Spinal cord (tissue), 10 donors: ENCODE measurements around the gene PPP3CA. TPM values are rescaled to one million over a fixed set of nuclear protein-coding genes. Genes with fewer than 3 reads are reported as not detected.

Experiments
- DNase-seq, 6 donors: peaks; one replicate each; pipeline versions ENCODE4 v3.0.0 to v3.0.0-alpha.2; 2013 to 2015; ENCODE audit warnings: low spot score in 6 of 6, low read depth in 4 of 6
- H3K27ac ChIP-seq: one replicate; pipeline ENCODE4 v1.5.1; 2013; ENCODE audit warnings: low read depth, low read length, control low read depth
- H3K27me3 ChIP-seq: one replicate; pipeline ENCODE4 v1.6.1; 2013; ENCODE audit warnings: low read length; ENCODE audit not compliant: control insufficient read depth, insufficient read depth
- H3K36me3 ChIP-seq: one replicate; pipeline ENCODE4 v1.6.1; 2013; ENCODE audit warnings: low read length; ENCODE audit not compliant: control insufficient read depth, insufficient read depth
- H3K4me1 ChIP-seq: one replicate; pipeline ENCODE4 v1.6.1; 2013; ENCODE audit warnings: low read length; ENCODE audit not compliant: control insufficient read depth, insufficient read depth
- H3K4me3 ChIP-seq: one replicate; pipeline ENCODE4 v1.5.1; 2013; ENCODE audit warnings: low read depth, low read length, control low read depth
- H3K9me3 ChIP-seq: one replicate; pipeline ENCODE4 v1.6.1; 2013; ENCODE audit warnings: low read length; ENCODE audit not compliant: control insufficient read depth, insufficient read depth
- WGBS: methylation state at CpG from one replicate; pipeline ENCODE4 v1.1.5; 2013; ENCODE audit warnings: missing lambda C conversion rate; ENCODE audit not compliant: insufficient coverage; 5-methylcytosine and 5-hydroxymethylcytosine counted together
- polyA plus RNA-seq, 2 donors: library from polyadenylated mRNA; unstranded; fragments of 120-200 nt; gene quantifications; one replicate each; pipeline ENCODE4 v1.2.1, GENCODE V29; 2013; ENCODE audit not compliant: insufficient read length in 2 of 2
- small RNA-seq: library from RNA; depleted of rRNA; stranded (forward); fragments of <200 nt; gene quantifications from one replicate; pipeline ENCODE3, GENCODE V24; 2014; ENCODE audit warnings: low replicate concordance
- total RNA-seq, 2 donors: library from RNA; depleted of rRNA in 1 of 2; stranded (reverse); fragments of 120-200 nt in 1 of 2; fragments of >200 nt in 1 of 2; gene quantifications; one replicate each; pipeline versions ENCODE4 v1.2.3 to v1.2.4, GENCODE V29; 2013 to 2014
- donor health status: healthy.

PPP3CA gene
- total and polyA plus RNA-seq, 4 donors = 43.9 to 152 (median 105) TPM

DNA sequence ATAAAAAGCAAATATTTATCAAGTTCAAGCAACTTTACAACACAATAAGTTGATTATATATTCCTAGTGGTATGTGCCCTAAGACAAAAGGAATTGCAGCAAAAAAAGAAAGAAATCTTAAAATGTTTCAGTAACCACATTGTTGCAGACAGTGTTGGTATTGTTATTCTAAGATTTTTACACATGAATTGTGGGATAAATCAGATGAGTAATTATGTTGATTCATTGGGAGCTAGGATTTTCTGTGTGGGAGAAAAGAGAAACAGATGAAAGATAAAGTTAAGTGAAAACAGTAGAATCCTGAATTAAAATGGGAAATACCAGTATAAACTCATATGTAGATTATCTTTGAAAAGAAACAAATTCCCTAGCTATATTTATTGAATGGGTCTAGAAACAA is 362.4 kb downstream of the PPP3CA start:
- Histone ChIP-seq H3K4me1 (no peaks in the 10 kb centered on the region), H3K36me3 (no peaks in the 10 kb centered on the region), H3K9me3 (peaks cover 1% of the 10 kb centered on the region), H3K27ac (no peak overlapping the region), H3K27me3 (no peaks in the 10 kb centered on the region), H3K4me3 (no peak overlapping the region)
- no peak for DNase-seq

DNA sequence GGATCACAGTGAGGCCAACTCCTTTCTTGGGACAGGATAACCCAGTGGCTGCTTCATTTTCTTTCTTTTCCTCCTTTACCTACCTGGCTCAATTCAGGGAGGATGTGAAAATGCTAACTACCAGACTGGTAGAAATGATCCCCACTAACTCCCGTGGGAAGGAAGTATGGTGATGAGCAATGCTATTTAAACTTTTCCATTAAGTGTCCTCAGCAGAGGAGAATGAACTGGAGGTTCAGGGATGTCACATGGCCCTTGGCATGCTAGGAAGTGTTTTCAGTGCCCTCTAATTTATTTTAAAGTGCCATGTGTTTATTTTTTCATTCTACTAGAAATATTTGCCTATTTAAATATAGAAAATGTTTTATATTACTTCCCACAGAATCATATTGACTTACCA is 363.9 kb downstream of the PPP3CA start:
- WGBS = no CpG with 5 or more reads among the region's 1 CpG
- H3K36me3 ChIP-seq = no peaks in the 10 kb centered on the region
- no peak overlapping the region for H3K4me3 ChIP-seq
- peaks cover 1% of the 10 kb centered on the region for H3K9me3 ChIP-seq
- H3K27ac ChIP-seq = no peak overlapping the region
- no peaks in the 10 kb centered on the region for H3K4me1 ChIP-seq
- no peaks in the 10 kb centered on the region for H3K27me3 ChIP-seq
- no peak for DNase-seq

DNA sequence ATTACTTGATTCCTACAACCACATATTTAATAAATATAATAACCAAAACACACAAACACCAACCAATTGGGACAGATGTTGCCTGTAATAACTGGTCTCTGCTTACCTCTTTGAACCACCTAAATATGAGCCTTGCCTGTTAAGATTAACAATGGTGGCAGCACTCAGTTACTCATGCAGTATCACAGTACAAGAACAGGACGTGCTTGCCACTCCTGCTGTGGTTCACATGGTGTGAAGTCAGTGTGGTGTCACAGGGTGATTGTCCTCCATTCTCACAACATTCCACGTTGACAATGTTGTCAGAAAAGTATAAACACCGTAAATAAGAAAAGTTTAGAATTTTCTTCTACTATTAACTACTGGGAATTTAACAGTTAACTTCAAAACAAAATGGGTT is 365.0 kb downstream of the PPP3CA start:
- no peaks in the 10 kb centered on the region for H3K4me1 ChIP-seq
- H3K27me3 ChIP-seq = no peaks in the 10 kb centered on the region
- DNase-seq = no peak
- H3K36me3 ChIP-seq = no peaks in the 10 kb centered on the region
- H3K4me3 ChIP-seq = no peak overlapping the region
- H3K27ac ChIP-seq = no peak overlapping the region
- H3K9me3 ChIP-seq = peaks cover under 1% of the 10 kb centered on the region
- WGBS = no CpG with 5 or more reads among the region's 3 CpGs

DNA sequence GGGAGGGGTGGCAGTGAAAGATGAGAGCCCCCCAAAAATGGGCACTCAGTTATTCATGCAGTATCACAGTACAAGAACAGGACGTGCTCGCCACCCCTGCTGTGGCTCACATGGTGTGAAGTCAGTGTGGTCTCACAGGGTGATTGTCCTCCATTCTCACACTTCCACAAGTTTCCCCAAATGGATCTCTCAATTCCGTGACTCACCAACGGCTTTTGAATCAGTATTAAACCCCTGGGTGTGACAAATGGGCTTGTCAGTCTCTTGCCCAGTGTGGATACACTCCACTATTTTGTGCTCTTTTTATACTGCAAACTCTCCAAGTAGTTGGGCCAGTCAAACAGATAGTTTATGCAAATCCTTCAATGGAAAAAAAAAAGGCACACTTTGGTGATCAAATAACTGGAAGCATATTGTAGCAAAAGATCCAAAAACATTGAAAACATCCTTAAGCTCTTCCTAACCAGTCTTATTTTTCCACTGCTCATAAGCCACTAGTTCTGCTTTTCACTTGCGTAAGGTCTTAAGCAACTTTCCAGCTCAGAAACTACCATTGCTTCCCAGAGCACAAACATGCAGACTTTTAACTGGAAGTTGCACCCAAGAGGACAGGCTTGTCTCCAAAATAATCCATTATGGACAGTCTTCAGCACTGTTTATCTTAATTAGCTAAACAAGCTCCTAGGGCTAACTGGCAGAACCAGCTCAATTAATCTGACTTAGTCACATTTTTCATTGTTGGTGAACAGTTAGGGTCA is 365.7 kb downstream of the PPP3CA start:
- Histone ChIP-seq H3K4me3 (no peak overlapping the region), H3K27ac (no peak overlapping the region), H3K9me3 (no peaks in the 10 kb centered on the region), H3K4me1 (no peaks in the 10 kb centered on the region), H3K36me3 (no peaks in the 10 kb centered on the region), H3K27me3 (no peaks in the 10 kb centered on the region)
- DNase-seq = peak in 3 of 6 donors; percentile 9 to 43 (median 20)
- WGBS = 39% methylated on average over 3 of the region's 5 CpGs

DNA sequence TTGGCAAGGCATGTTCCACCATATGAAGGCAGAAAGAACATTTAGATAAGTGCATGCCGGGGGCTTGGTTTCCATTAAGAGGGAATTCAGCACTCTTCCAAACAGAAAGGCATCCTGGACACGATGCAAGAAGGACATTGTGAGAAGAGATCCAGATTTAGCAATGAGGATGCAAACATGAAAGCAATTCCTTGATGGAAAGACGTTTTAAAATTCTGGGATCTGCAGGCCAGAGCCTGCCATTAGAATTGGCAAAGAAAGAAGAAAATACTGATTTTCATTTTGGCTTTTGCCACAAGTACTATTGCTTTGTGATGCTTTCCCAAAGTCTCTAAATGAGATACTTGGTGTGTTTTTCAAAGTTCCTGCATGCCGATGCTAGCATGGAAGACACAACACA is 367.6 kb downstream of the PPP3CA start:
- no peaks in the 10 kb centered on the region for H3K9me3 ChIP-seq
- H3K36me3 ChIP-seq = no peaks in the 10 kb centered on the region
- no peaks in the 10 kb centered on the region for H3K4me1 ChIP-seq
- DNase-seq = no peak
- no peak overlapping the region for H3K4me3 ChIP-seq
- H3K27ac ChIP-seq = no peak overlapping the region
- H3K27me3 ChIP-seq = no peaks in the 10 kb centered on the region
- WGBS = 80% methylated on average over 3 of the region's 4 CpGs

DNA sequence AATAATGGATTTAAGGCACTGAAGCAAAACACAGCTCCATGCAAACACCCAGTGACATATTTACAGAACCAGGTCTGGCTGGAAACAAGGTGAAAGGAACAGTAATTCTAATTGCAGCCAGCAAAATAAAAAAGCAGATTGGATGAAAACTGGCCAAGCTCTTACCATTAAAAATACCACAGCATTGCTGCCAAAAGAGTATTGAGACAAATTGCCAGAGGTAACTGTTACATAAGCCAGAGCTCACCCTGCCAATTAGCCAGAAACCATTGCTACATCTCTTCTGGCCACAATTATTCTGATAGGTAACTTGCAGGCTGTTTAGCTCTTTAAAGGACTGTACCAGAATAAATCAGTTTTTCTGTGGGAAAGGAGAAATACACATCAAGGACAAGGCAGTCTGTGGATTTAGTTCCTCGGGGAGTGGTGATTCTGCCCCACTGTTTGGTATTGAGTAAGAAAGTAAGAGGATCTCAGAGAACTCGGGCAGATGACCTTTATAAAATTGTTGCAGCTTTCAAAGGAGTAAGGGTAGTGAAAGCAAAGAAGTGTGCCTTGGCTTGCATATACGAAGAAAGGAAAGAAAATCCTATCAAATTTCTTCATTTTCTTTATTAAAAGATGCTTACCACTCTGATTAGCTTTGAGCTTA is 369.5 kb downstream of the PPP3CA start:
- WGBS = 58% methylated on average over 2 of the region's 3 CpGs
- Histone ChIP-seq H3K4me1 (no peaks in the 10 kb centered on the region), H3K27me3 (no peaks in the 10 kb centered on the region), H3K9me3 (no peaks in the 10 kb centered on the region), H3K27ac (no peak overlapping the region), H3K4me3 (no peak overlapping the region), H3K36me3 (no peaks in the 10 kb centered on the region)
- peak in 2 of 6 donors; percentile 8 to 36 for DNase-seq

DNA sequence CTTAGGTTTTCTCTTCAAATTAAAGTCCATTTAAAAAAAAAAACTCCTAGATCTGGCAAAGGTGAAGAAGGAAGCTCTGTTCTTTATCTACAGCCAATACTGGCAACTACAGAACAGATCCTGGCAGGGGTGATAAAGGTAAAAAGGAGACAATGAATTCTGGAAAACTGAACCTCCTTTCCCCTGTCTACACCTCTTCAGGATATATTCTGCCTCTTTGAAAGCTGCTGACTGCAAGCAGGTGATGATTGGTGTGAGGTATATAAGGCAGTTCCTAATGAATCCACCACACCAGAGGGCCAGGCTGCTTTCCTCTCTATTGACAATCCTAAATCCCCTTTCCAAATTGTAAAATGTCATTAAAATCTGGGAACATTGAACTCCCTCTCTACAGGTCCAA is 370.1 kb downstream of the PPP3CA start:
- no peak for DNase-seq
- H3K27ac ChIP-seq = no peak overlapping the region
- no peaks in the 10 kb centered on the region for H3K27me3 ChIP-seq
- no peak overlapping the region for H3K4me3 ChIP-seq
- H3K36me3 ChIP-seq = no peaks in the 10 kb centered on the region
- H3K9me3 ChIP-seq = no peaks in the 10 kb centered on the region
- H3K4me1 ChIP-seq = no peaks in the 10 kb centered on the region

Small RNAs within 50 kb of the gene (small RNA-seq; reads per million reads assigned to genes)
- gene MIR1255A (not detected), gene MIR8066 (not detected)
